GM19467 (cell line): ENCODE measurements around the gene GMPS.
A peak's percentile ranks its signal among the peaks of the same experiment; 100 is the strongest.
"Not testable (repeated sequence)": the region's sequence is repeated elsewhere in the genome, so short reads cannot be mapped to it uniquely, and the experiment has no call there.

Source experiments
- ATAC-seq: cut with Tn5 transposase; IDR thresholded peaks from one replicate; pipeline ENCODE4 v1.9.1; 2021; ENCODE audit warnings: mild to moderate bottlenecking, moderate library complexity; ENCODE audit not compliant: unreplicated experiment

The GMPS gene

GRCh38 chr3:155934230-155934629 is 63.8 kb downstream of the GMPS start:
- no peak for ATAC-seq

GRCh38 chr3:155938409-155938808 is 68.0 kb downstream of the GMPS start:
- no peak for ATAC-seq

GRCh38 chr3:155941354-155941753 is 70.9 kb downstream of the GMPS start:
- no peak for ATAC-seq

- no peak for ATAC-seq
Observed at GRCh38 chr3:155944081-155944480, 73.6 kb downstream of the GMPS start.

GRCh38 chr3:155946178-155946577 is 75.7 kb downstream of the GMPS start:
- ATAC-seq: no peak

- no peak for ATAC-seq
Observed at GRCh38 chr3:155948476-155948875, 78.0 kb downstream of the GMPS start.

- no peak for ATAC-seq
Observed at GRCh38 chr3:155949453-155950217, 79.2 kb downstream of the GMPS start.

- ATAC-seq: no peak
Observed at GRCh38 chr3:155956508-155957411, 86.3 kb downstream of the GMPS start.

- ATAC-seq: no peak
Observed at GRCh38 chr3:155957412-155957880, 87.0 kb downstream of the GMPS start.

- no peak for ATAC-seq
Observed at GRCh38 chr3:155958676-155959075, 88.2 kb downstream of the GMPS start.

GRCh38 chr3:155960060-155960459 is 89.6 kb downstream of the GMPS start:
- no peak for ATAC-seq

GRCh38 chr3:155961044-155961443 is 90.6 kb downstream of the GMPS start:
- ATAC-seq: not testable (repeated sequence)

GRCh38 chr3:155963570-155963969 is 93.1 kb downstream of the GMPS start:
- ATAC-seq: no peak

GRCh38 chr3:155970398-155970797 is 99.9 kb downstream of the GMPS start:
- ATAC-seq: no peak

- ATAC-seq: peak; percentile 67
Observed at GRCh38 chr3:155972885-155973584, 102.6 kb downstream of the GMPS start.

- ATAC-seq: no peak
Observed at GRCh38 chr3:155978324-155978723, 107.9 kb downstream of the GMPS start.

- ATAC-seq: no peak
Observed at GRCh38 chr3:155979746-155980145, 109.3 kb downstream of the GMPS start.

- ATAC-seq: no peak
Observed at GRCh38 chr3:155981669-155982068, 111.2 kb downstream of the GMPS start.

GRCh38 chr3:155983834-155984474 is 113.5 kb downstream of the GMPS start:
- no peak for ATAC-seq

- no peak for ATAC-seq
Observed at GRCh38 chr3:155984791-155985417, 114.5 kb downstream of the GMPS start.
